GM19468 (cell line): ENCODE data around the gene NOX3.

Experiments
- ATAC-seq: cut with Tn5 transposase; IDR thresholded peaks from one replicate; pipeline ENCODE4 v1.9.1; 2021; ENCODE audit warnings: mild to moderate bottlenecking, moderate library complexity, moderate number of reproducible peaks; ENCODE audit not compliant: unreplicated experiment; ENCODE audit errors: extremely low read depth

The NOX3 gene

DNA sequence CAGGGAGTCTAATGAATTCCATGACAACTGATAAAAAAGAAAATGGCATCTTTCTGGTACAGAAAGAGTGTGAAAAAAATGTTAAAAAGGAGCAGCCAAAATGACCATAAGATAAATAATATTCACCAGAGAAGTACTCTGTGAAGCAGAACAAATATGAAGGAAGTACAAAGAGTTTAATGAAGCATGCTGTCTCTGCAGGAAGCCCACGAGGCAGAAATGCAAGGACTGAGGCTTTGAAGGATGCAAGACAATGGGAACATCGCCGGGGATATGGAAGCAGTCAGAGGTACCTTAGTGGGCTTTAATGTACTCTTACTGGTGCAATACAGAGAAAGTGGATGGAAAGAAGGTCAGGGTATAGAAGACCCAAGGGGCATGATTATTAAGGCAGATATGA is 50.7 kb downstream of the NOX3 start:
- no peak for ATAC-seq

- no peak for ATAC-seq
Measured at GRCh38 chr6:155402656-155403304, 52.9 kb downstream of the NOX3 start.

DNA sequence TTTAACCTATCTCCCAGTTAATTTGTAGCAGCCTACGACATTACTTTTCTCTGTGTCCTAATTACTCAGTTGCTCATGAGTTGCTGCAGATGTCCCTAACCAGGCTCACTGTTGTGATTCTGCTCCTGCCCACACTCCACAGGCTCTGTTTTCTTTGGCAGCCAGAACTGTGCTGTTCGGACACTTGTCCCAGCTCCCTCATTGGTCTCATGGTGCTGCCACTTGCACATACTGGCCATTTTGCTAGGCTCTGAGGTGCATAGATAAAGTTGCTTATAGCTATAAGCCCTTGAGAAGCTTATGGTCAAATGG is 55.0 kb downstream of the NOX3 start:
- ATAC-seq = no peak

DNA sequence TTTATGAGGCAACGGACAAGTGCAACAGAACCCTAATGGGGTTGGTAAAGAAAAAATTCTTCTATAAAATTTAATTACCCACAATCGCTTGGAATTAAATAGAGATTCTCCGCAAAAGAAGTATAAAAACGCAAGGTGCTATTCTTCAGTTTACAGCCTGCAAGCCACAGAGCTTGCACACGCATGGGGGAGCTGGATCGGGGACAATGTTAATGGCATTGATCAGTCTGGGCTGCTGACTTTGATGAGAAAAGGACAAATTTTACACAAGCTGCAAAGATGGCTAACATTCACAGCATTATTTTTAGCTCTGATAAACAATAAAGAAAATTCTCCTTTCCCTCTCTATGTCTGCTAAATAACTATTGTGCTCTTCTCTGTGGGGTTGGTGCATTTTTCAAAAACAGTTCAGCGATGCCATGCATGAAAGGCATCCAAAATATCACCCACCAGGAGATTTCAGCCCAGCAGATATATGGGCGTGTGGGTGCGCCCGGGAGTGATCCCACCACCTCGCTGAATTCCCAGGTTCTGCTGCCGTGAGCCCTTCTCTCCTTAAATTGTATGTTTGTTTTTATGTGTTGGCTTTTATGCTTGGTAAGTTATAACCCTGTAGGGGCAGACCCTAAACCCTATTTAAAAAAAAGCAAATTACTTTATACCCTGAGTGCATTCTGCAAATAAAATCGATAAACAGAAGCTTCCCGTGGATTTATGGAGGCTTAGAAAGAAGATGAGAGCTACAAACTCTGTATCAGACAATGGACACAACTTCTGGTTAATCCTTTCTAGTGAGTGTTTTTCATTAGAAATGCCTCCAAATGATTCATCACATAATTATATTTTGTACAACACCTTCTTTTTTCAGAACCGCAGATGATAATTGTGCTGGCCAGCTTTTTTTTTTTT is 55.6 kb downstream of the NOX3 start:
- no peak for ATAC-seq

- no peak for ATAC-seq
Measured at GRCh38 chr6:155399062-155399744, 56.4 kb downstream of the NOX3 start.

DNA sequence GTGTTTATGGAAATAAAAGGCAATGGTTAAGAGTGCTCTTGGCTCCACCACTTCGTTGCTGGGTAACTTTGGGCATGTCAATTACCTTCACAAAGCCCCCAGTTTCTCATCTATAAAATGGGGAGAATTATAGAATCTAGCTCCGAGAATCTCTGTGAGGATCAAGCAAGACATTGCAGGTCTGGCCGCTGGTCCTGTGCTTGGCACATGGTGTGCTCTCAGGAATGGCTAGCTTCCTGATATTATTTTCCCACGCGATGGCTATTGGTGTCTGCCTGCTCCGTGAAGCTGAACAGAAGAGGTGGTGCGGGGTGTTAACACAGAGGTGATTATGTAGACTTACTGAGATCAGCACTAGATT is 57.0 kb downstream of the NOX3 start:
- ATAC-seq = no peak

GRCh38 chr6:155398221-155398620 is 57.4 kb downstream of the NOX3 start:
- ATAC-seq = no peak

DNA sequence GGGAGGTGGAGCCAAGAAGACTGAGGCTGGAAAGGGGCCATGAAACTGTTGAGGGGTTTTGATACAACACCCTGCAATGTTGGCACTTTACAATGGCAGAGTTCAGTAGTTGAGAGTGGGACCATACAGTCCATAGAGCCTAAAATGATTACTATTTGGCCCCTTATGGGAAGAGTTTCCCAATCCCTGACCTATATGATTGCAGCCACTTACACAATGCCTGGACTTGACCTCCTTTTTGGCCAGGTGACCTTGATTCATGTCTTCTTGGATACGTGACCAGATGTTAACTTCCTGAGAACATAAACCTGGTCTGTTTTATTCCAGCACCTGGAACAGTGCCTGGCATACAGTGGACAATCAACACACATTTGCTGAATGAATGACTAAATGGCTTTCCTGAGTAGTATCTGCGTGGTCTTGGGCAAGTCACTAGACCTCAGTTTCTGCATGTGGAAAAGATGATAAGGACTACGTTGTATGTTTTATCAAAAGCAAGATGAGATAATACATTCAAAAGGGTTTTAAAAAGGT is 58.4 kb downstream of the NOX3 start:
- no peak for ATAC-seq

GRCh38 chr6:155396605-155397004 is 59.0 kb downstream of the NOX3 start:
- ATAC-seq = no peak

GRCh38 chr6:155395339-155395738 is 60.3 kb downstream of the NOX3 start:
- ATAC-seq = no peak

DNA sequence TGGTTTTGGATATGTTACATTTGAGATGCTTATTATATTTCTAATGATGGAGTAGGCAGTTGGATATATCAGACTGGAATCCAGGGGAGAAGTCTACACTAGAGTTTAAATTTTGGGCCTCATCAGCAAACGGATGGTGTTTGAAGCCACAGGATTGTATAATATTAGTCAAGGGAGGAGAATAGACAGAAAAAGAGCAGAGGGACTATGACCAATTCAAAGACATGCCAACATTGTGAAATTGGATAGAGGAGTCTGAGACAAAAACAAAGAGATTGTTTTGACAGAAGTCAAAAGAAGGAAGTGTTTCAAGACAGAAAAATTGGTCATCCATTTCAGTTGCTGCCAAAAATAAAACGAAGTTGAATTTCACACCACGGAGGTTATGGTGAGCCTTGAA is 66.5 kb downstream of the NOX3 start:
- ATAC-seq = no peak

DNA sequence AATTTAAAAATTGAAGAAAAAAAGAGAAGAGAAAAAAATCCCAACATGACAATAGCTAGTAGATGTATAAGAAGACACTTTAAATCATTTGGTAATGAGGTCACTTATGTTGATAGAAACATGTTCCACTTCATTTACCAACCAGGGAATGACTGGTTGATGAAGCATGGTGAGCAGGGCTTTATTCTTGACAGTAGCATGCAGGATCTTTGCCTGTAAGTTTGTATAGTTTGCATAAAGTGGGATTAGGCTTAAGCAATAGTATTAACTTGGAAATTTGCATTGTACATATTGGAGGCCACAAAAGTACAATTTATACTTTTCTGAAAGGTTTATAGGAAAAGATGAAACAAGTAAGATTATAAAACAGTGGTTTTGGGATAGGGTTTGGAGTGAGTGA is 67.0 kb downstream of the NOX3 start:
- no peak for ATAC-seq

DNA sequence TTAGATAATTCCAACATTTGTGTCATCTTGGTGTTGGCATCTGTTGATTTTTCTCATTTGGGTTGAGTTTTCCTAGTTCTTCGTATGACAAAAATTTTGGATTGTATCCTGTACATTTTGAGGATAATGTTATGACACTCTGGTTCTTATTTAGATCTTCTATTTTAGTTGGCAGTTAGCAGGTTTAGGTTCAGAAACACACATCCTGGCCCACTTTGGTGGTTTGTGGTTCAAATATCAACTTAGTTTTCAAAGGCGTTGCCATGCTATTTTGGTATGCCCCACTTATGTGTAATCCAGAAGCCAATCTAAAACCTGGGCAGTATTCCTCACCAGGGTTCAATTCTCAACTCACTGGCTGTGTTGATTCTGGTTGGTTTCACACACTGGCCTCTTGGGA is 68.2 kb downstream of the NOX3 start:
- no peak for ATAC-seq

GRCh38 chr6:155384321-155384952 is 71.2 kb downstream of the NOX3 start:
- no peak for ATAC-seq

GRCh38 chr6:155383913-155384312 is 71.7 kb downstream of the NOX3 start:
- ATAC-seq = no peak

GRCh38 chr6:155382338-155382685 is 73.3 kb downstream of the NOX3 start:
- ATAC-seq = no peak

- no peak for ATAC-seq
Measured at GRCh38 chr6:155381673-155382337, 73.8 kb downstream of the NOX3 start.

- ATAC-seq = no peak
Measured at GRCh38 chr6:155380666-155381332, 74.8 kb downstream of the NOX3 start.

DNA sequence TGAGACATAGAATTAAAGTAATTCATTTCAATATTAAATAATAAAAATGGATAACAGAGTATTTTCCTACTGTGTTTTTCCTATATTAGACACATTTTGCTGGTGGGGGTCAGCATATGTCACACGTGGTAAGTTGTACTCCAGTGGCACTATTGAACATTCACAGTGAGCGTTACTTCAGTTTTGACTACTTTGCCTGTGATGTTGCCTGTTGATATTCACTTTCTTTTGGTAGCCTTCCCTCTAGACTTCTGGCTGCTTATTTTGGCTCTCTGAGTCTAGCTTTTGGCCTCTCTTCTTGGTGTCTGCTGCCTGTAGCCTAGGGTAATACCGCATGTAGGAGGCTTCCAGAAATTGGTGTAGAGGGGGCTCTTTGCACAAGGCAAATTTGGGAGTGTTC is 76.9 kb downstream of the NOX3 start:
- no peak for ATAC-seq

DNA sequence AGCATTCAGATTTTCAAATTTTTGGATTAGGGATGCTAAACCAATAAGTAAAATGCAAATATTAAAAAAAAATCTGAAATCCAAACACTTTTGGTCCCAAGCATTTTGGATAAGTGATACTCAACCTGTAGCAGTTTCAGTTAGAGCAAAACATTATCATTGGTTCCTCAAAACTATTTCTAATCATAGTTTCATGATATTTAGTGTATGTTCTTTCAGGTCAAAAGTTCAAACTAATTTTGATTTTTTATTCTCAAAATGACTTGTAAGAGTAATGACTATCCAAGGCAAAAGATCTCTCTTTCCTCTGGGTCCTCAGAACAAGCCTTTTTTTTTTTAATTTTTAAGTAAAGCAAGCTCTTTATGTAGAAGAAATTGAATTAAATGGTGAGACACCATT is 77.4 kb downstream of the NOX3 start:
- ATAC-seq = peak; percentile 66
